H9 (cell line): ENCODE data around the gene MED10. TPM values are rescaled to one million over a fixed set of nuclear protein-coding genes. Genes with fewer than 3 reads are reported as not detected.

ENCODE experiments used
- DNase-seq: peaks from one replicate; pipeline ENCODE4 v3.0.0-alpha.2; 2017
- H2AFZ ChIP-seq: one replicate; pipeline ENCODE4 v1.6.1; 2013; ENCODE audit warnings: mild to moderate bottlenecking, low read length, control low read depth, moderate library complexity
- H2AK5ac ChIP-seq: 2 replicates; pipeline ENCODE4 v1.6.1; 2013; ENCODE audit warnings: low read length, control low read depth, mixed read lengths; ENCODE audit not compliant: insufficient read length
- H2BK120ac ChIP-seq: one replicate; pipeline ENCODE4 v1.6.1; 2013; ENCODE audit warnings: low read depth, mild to moderate bottlenecking, low read length, control low read depth, inconsistent platforms; ENCODE audit not compliant: poor library complexity, severe bottlenecking
- H2BK12ac ChIP-seq: 2 replicates; pipeline ENCODE4 v1.6.1; 2013; ENCODE audit warnings: low read length, control low read depth, mixed read lengths, low read depth; ENCODE audit not compliant: insufficient read length
- H2BK15ac ChIP-seq: 2 replicates; pipeline ENCODE4 v1.6.1; 2013; ENCODE audit warnings: low read depth, low read length, control low read depth
- H2BK20ac ChIP-seq: one replicate; pipeline ENCODE4 v1.6.1; 2013; ENCODE audit warnings: low read depth, mild to moderate bottlenecking, low read length, control low read depth, inconsistent platforms; ENCODE audit not compliant: poor library complexity, severe bottlenecking
- H2BK5ac ChIP-seq: 2 replicates; pipeline ENCODE4 v1.6.1; 2013; ENCODE audit warnings: low read length, control low read depth, mixed read lengths; ENCODE audit not compliant: insufficient read length
- H3K14ac ChIP-seq: 2 replicates; pipeline ENCODE4 v1.6.1; 2013; ENCODE audit warnings: low read length, control low read depth; ENCODE audit not compliant: insufficient read depth
- H3K18ac ChIP-seq: 2 replicates; pipeline ENCODE4 v1.6.1; 2013; ENCODE audit warnings: low read depth, mild to moderate bottlenecking, mixed read lengths, low read length, control low read depth; ENCODE audit not compliant: insufficient read length
- H3K23ac ChIP-seq: 2 replicates; pipeline ENCODE4 v1.6.1; 2013; ENCODE audit warnings: low read length, control low read depth, mixed read lengths, low read depth; ENCODE audit not compliant: insufficient read length
- H3K23me2 ChIP-seq: 2 replicates; pipeline ENCODE4 v1.6.1; 2013; ENCODE audit warnings: low read depth, mild to moderate bottlenecking, mixed read lengths, low read length, control low read depth; ENCODE audit not compliant: insufficient read length, poor library complexity, severe bottlenecking
- H3K27ac ChIP-seq: 2 replicates; pipeline ENCODE4 v1.5.1; 2013; ENCODE audit warnings: low read length, control low read depth, mixed read lengths, low read depth; ENCODE audit not compliant: insufficient read length
- H3K27me3 ChIP-seq: 2 replicates; pipeline ENCODE4 v1.6.1; 2013; ENCODE audit warnings: low read length, control low read depth, inconsistent platforms; ENCODE audit not compliant: insufficient read depth
- H3K4ac ChIP-seq: 2 replicates; pipeline ENCODE4 v1.6.1; 2013; ENCODE audit warnings: low read depth, mild to moderate bottlenecking, control low read depth, inconsistent platforms, low read length, moderate library complexity
- H3K4me1 ChIP-seq: 2 replicates; pipeline ENCODE4 v1.6.1; 2013; ENCODE audit warnings: low read length, control low read depth, inconsistent platforms; ENCODE audit not compliant: insufficient read depth
- H3K4me2 ChIP-seq: 2 replicates; pipeline ENCODE4 v1.6.1; 2013; ENCODE audit warnings: low read length, control low read depth, mixed read lengths; ENCODE audit not compliant: insufficient read length, insufficient read depth
- H3K56ac ChIP-seq: 2 replicates; pipeline ENCODE4 v1.6.1; 2013; ENCODE audit warnings: low read depth, mild to moderate bottlenecking, mixed read lengths, low read length, control low read depth; ENCODE audit not compliant: insufficient read length
- H3K79me1 ChIP-seq: 2 replicates; pipeline ENCODE4 v1.6.1; 2013; ENCODE audit warnings: low read depth, mild to moderate bottlenecking, moderate library complexity, low read length, control low read depth, inconsistent platforms; ENCODE audit not compliant: insufficient read depth, poor library complexity, severe bottlenecking
- H3K79me2 ChIP-seq: 2 replicates; pipeline ENCODE4 v1.6.1; 2013; ENCODE audit warnings: low read length, control low read depth, inconsistent platforms; ENCODE audit not compliant: insufficient read depth
- H3K9ac ChIP-seq: 2 replicates; pipeline ENCODE4 v1.6.1; 2013; ENCODE audit warnings: low read length, control low read depth, mixed read lengths; ENCODE audit not compliant: insufficient read length; ENCODE audit errors: extremely low read depth
- H3K9me3 ChIP-seq: one replicate; pipeline ENCODE4 v1.6.1; 2013; ENCODE audit warnings: low read depth, low read length, inconsistent platforms; ENCODE audit not compliant: control insufficient read depth
- H3T11ph ChIP-seq: one replicate; pipeline ENCODE4 v1.6.1; 2013; ENCODE audit warnings: mild to moderate bottlenecking, low read length, control low read depth, inconsistent platforms
- H4K20me1 ChIP-seq: one replicate; pipeline ENCODE4 v1.6.1; 2013; ENCODE audit not compliant: control insufficient read depth, insufficient read length, insufficient read depth
- H4K5ac ChIP-seq: 2 replicates; pipeline ENCODE4 v1.6.1; 2013; ENCODE audit warnings: low read depth, mild to moderate bottlenecking, mixed read lengths, low read length, control low read depth; ENCODE audit not compliant: insufficient read length
- H4K8ac ChIP-seq: replicated peaks from 2 replicates; pipeline ENCODE4 v1.6.1; 2013; ENCODE audit warnings: low read length, control low read depth, mixed read lengths, low read depth; ENCODE audit not compliant: insufficient read length
- H4K91ac ChIP-seq: 2 replicates; pipeline ENCODE4 v1.6.1; 2013; ENCODE audit warnings: low read depth, mild to moderate bottlenecking, moderate library complexity, mixed read lengths, low read length, control low read depth; ENCODE audit not compliant: insufficient read length
- H3K27ac Mint-ChIP-seq, 3 experiments: 2 replicates in 2 of 3; 3 replicates in 1 of 3; pipeline ENCODE4 v1.8.0; 2020 to 2021; ENCODE audit warnings: mixed read lengths in 3 of 3, mild to moderate bottlenecking in 1 of 3, moderate library complexity in 1 of 3
- H3K27me3 Mint-ChIP-seq: 2 replicates; pipeline ENCODE4 v1.8.0; 2021; ENCODE audit warnings: low read depth, mild to moderate bottlenecking, moderate library complexity, mixed read lengths
- H3K36me3 Mint-ChIP-seq, 3 experiments: 2 replicates in 2 of 3; 3 replicates in 1 of 3; pipeline ENCODE4 v1.8.0; 2020 to 2021; ENCODE audit warnings: low read depth in 3 of 3, mixed read lengths in 3 of 3; ENCODE audit not compliant: insufficient read depth in 1 of 3
- H3K4me1 Mint-ChIP-seq, 2 experiments: 2 replicates each; pipeline ENCODE4 v1.8.0; 2020; ENCODE audit warnings: mixed read lengths in 2 of 2
- H3K4me3 Mint-ChIP-seq, 2 experiments: 2 replicates in 1 of 2; 3 replicates in 1 of 2; pipeline ENCODE4 v1.8.0; 2020 to 2021; ENCODE audit warnings: mild to moderate bottlenecking in 2 of 2, mixed read lengths in 2 of 2, moderate library complexity in 1 of 2
- H3K9me3 Mint-ChIP-seq, 2 experiments: 2 replicates in 1 of 2; 3 replicates in 1 of 2; pipeline ENCODE4 v1.8.0; 2020; ENCODE audit warnings: mild to moderate bottlenecking in 2 of 2, mixed read lengths in 2 of 2, moderate library complexity in 1 of 2
- WGBS: extraction: QIAGEN DNeasy Blood & Tissue Kit; methylation state at CpG from one replicate; pipeline ENCODE4 v1.1.7; 2013; ENCODE audit warnings: missing lambda C conversion rate, low lambda C conversion rate, mixed read lengths; ENCODE audit not compliant: insufficient read length; ENCODE audit errors: extremely low coverage; 5-methylcytosine and 5-hydroxymethylcytosine counted together
- total RNA-seq: library from RNA; stranded (reverse); gene quantifications from 2 replicates; pipeline ENCODE4 v1.2.1, GENCODE V29; 2021
- TF ChIP-seq, protein P1 (sequence below): fragments of 200-600 bp; sonication (generic); conservative IDR thresholded peaks from 3 replicates; pipeline ENCODE4 v1.8.0; 2021; ENCODE audit warnings: antibody characterized with exemption, mild to moderate bottlenecking

MED10 gene
- total RNA-seq, 1 experiment from 2014 or later = 35.3 TPM

DNA sequence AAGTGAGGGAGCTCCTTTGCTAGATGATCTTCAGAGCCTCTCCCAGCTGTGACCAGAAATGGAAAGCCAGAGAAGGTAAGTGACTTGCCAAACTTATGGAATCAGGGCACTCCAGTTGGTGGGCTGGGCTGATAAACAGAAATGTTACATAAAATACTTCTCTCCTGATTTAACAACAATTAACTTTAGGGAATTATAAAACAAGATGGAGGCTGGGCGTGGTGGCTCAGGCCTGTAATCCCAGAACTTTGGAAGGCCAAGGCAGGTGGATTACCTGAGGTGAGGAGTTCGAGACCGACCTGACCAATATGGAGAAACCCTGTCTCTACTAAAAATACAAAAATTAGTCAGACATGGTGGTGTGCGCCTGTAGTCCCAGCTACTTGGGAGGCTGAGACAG lies 899 bp upstream of the MED10 start:
- WGBS = no CpG with 5 or more reads among the region's 4 CpGs
- Histone ChIP-seq H3K4ac (no peak overlapping the region), H3K27ac (no peak overlapping the region), H3K79me2 (peaks cover 11% of the 10 kb centered on the region; the same call in 1 of the 2 replicates), H2AK5ac (no peak overlapping the region), H3K9me3 (no peaks in the 10 kb centered on the region), H2BK20ac (no peak overlapping the region), H2BK120ac (no peak overlapping the region), H3K9ac (no peak overlapping the region), H2BK5ac (no peak overlapping the region), H3K23ac (no peak overlapping the region), H3K56ac (no peak overlapping the region), H4K8ac (no peak overlapping the region), H3K79me1 (peaks cover 11% of the 10 kb centered on the region), H3K18ac (no peak overlapping the region), H2BK12ac (no peak overlapping the region), H4K91ac (no peak overlapping the region), H3K27me3 (no peaks in the 10 kb centered on the region), H3K14ac (no peak overlapping the region), H4K20me1 (no peaks in the 10 kb centered on the region), H3K4me1 (no peaks in the 10 kb centered on the region; the same call in 1 of the 2 replicates), H3K4me2 (peak overlapping the region; percentile 94), H2AFZ (no peak overlapping the region), H4K5ac (no peak overlapping the region), H3K23me2 (peaks cover 13% of the 10 kb centered on the region), H2BK15ac (no peak overlapping the region), H3T11ph (no peak overlapping the region)
- Mint-ChIP-seq H3K27me3 (no peaks in the 10 kb centered on the region), H3K27ac (no peak overlapping the region), H3K36me3 (peaks cover 12 to 27% (median 23%) of the 10 kb centered on the region in 3 experiments; a peak in 6 of 7 replicates), H3K4me3 (peak overlapping the region; percentile 94 to 98), H3K4me1 (peaks cover 20 to 24% of the 10 kb centered on the region in 2 experiments), H3K9me3 (no peaks in the 10 kb centered on the region)
- TF ChIP-seq, protein P1, sequence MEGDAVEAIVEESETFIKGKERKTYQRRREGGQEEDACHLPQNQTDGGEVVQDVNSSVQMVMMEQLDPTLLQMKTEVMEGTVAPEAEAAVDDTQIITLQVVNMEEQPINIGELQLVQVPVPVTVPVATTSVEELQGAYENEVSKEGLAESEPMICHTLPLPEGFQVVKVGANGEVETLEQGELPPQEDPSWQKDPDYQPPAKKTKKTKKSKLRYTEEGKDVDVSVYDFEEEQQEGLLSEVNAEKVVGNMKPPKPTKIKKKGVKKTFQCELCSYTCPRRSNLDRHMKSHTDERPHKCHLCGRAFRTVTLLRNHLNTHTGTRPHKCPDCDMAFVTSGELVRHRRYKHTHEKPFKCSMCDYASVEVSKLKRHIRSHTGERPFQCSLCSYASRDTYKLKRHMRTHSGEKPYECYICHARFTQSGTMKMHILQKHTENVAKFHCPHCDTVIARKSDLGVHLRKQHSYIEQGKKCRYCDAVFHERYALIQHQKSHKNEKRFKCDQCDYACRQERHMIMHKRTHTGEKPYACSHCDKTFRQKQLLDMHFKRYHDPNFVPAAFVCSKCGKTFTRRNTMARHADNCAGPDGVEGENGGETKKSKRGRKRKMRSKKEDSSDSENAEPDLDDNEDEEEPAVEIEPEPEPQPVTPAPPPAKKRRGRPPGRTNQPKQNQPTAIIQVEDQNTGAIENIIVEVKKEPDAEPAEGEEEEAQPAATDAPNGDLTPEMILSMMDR = no peak
- no peak for DNase-seq
